Astrocyte of the cerebellum (primary cell): ENCODE results near the gene PGM2.
A peak's percentile ranks its signal among the peaks of the same experiment; 100 is the strongest.

ENCODE experiments used
- DNase-seq: peaks from one replicate; pipeline ENCODE4 v3.0.0-alpha.2; 2011; ENCODE audit warnings: low read depth
- H3K4me3 ChIP-seq: 2 replicates; pipeline ENCODE4 v1.5.1; 2011; ENCODE audit warnings: mild to moderate bottlenecking, low read depth, low read length, moderate library complexity
- in situ Hi-C: cut with HindIII; loops from 2 replicates; pipeline ENCODE4 v1.10.0; 2017; ENCODE audit warnings: low sequenced_read_pairs
- TF ChIP-seq, protein P1 (sequence below): IDR thresholded peaks from 2 replicates; pipeline ENCODE4 v1.5.1; 2012; ENCODE audit warnings: low read length, low read depth, moderate library complexity, mild to moderate bottlenecking; ENCODE audit errors: missing control alignments

Gene PGM2

DNA sequence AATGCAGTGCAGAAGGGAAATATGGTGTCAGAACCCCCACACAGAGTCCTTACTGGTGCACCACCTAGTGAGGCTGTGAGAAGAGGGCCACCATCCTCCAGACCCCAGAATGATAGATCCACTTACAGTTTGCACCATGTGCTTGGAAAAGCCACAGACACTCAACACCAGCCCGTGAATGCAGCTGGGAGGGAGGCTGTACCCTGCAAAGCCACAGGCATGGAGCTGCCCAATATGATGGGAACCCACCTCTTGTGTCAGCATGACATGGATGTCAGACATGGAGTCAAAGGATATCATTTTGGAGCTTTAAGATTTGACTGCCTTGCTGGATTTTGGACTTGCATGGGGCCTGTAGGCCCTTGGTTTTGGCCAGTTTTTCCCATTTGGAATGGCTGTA, 34.2 kb upstream of the PGM2 start:
- TF ChIP-seq, protein P1, sequence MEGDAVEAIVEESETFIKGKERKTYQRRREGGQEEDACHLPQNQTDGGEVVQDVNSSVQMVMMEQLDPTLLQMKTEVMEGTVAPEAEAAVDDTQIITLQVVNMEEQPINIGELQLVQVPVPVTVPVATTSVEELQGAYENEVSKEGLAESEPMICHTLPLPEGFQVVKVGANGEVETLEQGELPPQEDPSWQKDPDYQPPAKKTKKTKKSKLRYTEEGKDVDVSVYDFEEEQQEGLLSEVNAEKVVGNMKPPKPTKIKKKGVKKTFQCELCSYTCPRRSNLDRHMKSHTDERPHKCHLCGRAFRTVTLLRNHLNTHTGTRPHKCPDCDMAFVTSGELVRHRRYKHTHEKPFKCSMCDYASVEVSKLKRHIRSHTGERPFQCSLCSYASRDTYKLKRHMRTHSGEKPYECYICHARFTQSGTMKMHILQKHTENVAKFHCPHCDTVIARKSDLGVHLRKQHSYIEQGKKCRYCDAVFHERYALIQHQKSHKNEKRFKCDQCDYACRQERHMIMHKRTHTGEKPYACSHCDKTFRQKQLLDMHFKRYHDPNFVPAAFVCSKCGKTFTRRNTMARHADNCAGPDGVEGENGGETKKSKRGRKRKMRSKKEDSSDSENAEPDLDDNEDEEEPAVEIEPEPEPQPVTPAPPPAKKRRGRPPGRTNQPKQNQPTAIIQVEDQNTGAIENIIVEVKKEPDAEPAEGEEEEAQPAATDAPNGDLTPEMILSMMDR, result no peak
- no peak for DNase-seq
- H3K4me3 ChIP-seq, result no peak overlapping the region
- in situ Hi-C loops, result no loop called here

DNA sequence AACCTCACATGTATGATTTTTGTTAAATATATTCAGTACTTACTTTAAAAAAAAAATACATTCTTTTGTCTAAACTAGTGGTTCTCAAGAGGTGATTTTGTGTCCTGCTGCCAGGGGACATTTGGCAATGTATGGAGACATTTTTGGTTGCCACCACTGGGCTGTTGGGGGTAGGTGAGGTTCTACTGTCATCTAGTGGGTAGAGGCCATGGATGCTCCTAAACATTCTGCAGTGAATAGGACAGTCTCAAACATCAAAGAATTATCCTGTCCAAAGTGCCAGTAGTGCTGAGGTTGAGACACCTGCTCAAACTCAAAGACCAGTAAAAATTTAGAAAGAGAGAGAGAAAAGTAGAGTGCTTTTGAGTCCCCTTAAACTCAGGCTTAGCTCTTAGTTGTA, 32.9 kb upstream of the PGM2 start:
- in situ Hi-C loops, result no loop called here
- TF ChIP-seq, protein P1, result peak; percentile 64
- no peak for DNase-seq
- no peak overlapping the region for H3K4me3 ChIP-seq

DNA sequence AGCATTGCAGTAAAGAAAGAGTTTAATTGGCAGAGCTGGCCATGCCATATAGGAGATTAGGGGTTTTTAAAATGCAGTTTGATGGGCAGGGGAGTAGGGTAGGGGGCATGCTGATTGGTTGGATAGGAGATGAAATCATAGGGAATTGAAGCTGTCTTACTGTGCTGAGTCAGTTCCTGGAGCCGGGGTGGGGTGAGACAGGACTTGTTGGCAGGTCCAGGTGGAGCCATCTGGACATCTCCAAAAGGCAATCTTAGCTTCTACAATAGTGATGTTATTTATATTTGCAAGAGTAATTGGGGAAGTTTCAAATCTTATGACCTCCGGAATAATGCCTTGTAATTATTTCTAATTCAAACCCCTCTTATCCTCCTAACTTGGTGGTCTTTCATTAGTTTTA, 32.4 kb upstream of the PGM2 start:
- H3K4me3 ChIP-seq, result no peak overlapping the region
- TF ChIP-seq, protein P1, result no peak
- DNase-seq, result no peak
- in situ Hi-C loops, result no loop called here

- in situ Hi-C loops, result no loop called here
- TF ChIP-seq, protein P1, result no peak
- DNase-seq, result no peak
- no peak overlapping the region for H3K4me3 ChIP-seq
These were observed 30.8 kb upstream of the PGM2 start for GRCh38 chr4:37795581-37796195.

GRCh38 chr4:37797374-37797773, 29.1 kb upstream of the PGM2 start:
- TF ChIP-seq, protein P1, result no peak
- no peak for DNase-seq
- H3K4me3 ChIP-seq, result no peak overlapping the region
- in situ Hi-C loops, result no loop called here

DNA sequence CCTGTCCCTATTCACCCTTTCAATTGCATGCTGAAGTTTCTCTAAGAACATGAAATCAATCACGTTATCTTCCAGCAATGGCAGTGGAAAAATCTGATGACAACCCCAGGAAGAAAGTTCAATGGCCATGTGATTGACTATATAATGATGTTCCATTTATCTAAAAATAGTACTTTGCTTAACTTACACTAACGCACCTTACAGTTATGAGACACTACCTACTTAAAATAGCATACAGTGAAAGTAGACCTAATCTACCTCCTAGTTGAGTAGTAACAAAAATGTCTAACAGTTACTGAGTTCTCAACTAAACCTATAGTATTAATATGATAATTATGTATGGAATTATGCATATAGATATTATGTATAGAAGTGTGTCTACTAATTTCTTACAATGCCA, 28.6 kb upstream of the PGM2 start:
- TF ChIP-seq, protein P1, result no peak
- no peak overlapping the region for H3K4me3 ChIP-seq
- in situ Hi-C loops, result no loop called here
- DNase-seq, result no peak
